ENCODE results near the gene MNS1. TPM values are rescaled to one million over a fixed set of nuclear protein-coding genes. Genes with fewer than 3 reads are reported as not detected.

MNS1 gene
- total and polyA plus RNA-seq, 2 of the 13 experiments (the other 11 are each of a cell fraction or from before 2014, with no cell fraction given) = 0.22 to 1.7 TPM

GRCh38 chr15:56467616-56468015, 2.7 kb upstream of the MNS1 start:
- Histone ChIP-seq H3K4me2 (ENCODE audit: low read depth, low read length) (peak overlapping the region; percentile 58; the same call in 1 of the 2 replicates), H3K27me3 (ENCODE audit: control insufficient read depth in 1 of 2, insufficient read depth in 2 of 2, low read length in 2 of 2) (no peaks in the 10 kb centered on the region), H3K9ac (ENCODE audit: insufficient read depth, low read depth, low read length) (no peak overlapping the region), H2AFZ (ENCODE audit: low read length) (no peak overlapping the region), H4K20me1 (ENCODE audit: insufficient read depth, low read length) (no peaks in the 10 kb centered on the region), H3K4me3 (replicated peaks in 1 of 3; ENCODE audit: insufficient read depth in 1 of 3, low read depth in 2 of 3, low read length in 3 of 3) (no peak overlapping the region), H3K79me2 (ENCODE audit: insufficient read depth, low read length) (no peaks in the 10 kb centered on the region), H3K4me1 (ENCODE audit: insufficient read depth, low read length) (peaks cover 25% of the 10 kb centered on the region), H3K36me3 (replicated peaks in 1 of 2; ENCODE audit: control insufficient read depth in 1 of 2, insufficient read depth in 2 of 2, low read length in 2 of 2) (no peaks in the 10 kb centered on the region), H3K27ac (ENCODE audit: extremely low read length, insufficient read depth, low read length) (no peak overlapping the region), H3K9me3 (ENCODE audit: low read length) (no peaks in the 10 kb centered on the region)
- ATAC-seq = no peak
- intact Hi-C loops (cut with micrococcal nuclease; ENCODE audit: unreplicated experiment) (no loop called here), in situ Hi-C loops (cut with HindIII; ENCODE audit: extremely low pct_ligation_motif_present, low pct_unique_long_range_greater_than_20kb) (no loop called here)
- TF ChIP-seq SPEN (CRISPR knock-in tag; IDR thresholded peaks at IDR 0.05; ENCODE audit: low read depth) (no peak), THAP7 (CRISPR knock-in tag; IDR thresholded peaks at IDR 0.05) (no peak), SRY (CRISPR knock-in tag; IDR thresholded peaks at IDR 0.05) (no peak), TBP (CRISPR knock-in tag; IDR thresholded peaks at IDR 0.05) (no peak), ZNF749 (CRISPR knock-in tag; IDR thresholded peaks at IDR 0.05; ENCODE audit: borderline replicate concordance) (no peak), NCOA2 (CRISPR knock-in tag; IDR thresholded peaks at IDR 0.05) (no peak), WIZ (CRISPR knock-in tag; IDR thresholded peaks at IDR 0.05) (no peak), HOXA5 (CRISPR knock-in tag; IDR thresholded peaks at IDR 0.05) (no peak), HINFP (CRISPR knock-in tag; IDR thresholded peaks at IDR 0.05; ENCODE audit: low read depth) (no peak), MAFG (CRISPR knock-in tag; IDR thresholded peaks at IDR 0.05) (no peak), ZNF558 (CRISPR knock-in tag; IDR thresholded peaks at IDR 0.05; ENCODE audit: borderline replicate concordance) (no peak), HIC2 (CRISPR knock-in tag; IDR thresholded peaks at IDR 0.05; ENCODE audit: low read depth) (no peak), DMAP1 (CRISPR knock-in tag; IDR thresholded peaks at IDR 0.05) (no peak), NFIB (CRISPR knock-in tag; IDR thresholded peaks at IDR 0.05; ENCODE audit: borderline replicate concordance) (no peak), MTF1 (CRISPR knock-in tag; IDR thresholded peaks at IDR 0.05) (no peak), ZNF691 (CRISPR knock-in tag; IDR thresholded peaks at IDR 0.05; ENCODE audit: borderline replicate concordance, low read depth) (no peak), ZNF367 (CRISPR knock-in tag; IDR thresholded peaks at IDR 0.05; ENCODE audit: borderline replicate concordance) (no peak), RFX5 (IDR thresholded peaks at IDR 0.05; ENCODE audit: low read depth, low read length) (no peak), ZNF773 (CRISPR knock-in tag; IDR thresholded peaks at IDR 0.05; ENCODE audit: borderline replicate concordance) (no peak), ZNF891 (CRISPR knock-in tag; IDR thresholded peaks at IDR 0.05) (no peak)
- DNase-seq (ENCODE audit: low spot score) = no peak
- no TSS peak for BruUV-seq (replicated peaks)
- no peak for FAIRE-seq
- POLR2A ChIA-PET = no interaction called here
- CTCF ChIA-PET (ENCODE audit: low intra/inter-chr PET ratio, low total read pairs) = no interaction called here
- 8% methylated on average over 3 of the region's 3 CpGs for WGBS (ENCODE audit: low lambda C conversion rate)
